H7 (cell line): ENCODE measurements around the gene SRSF5. TPM values are rescaled to one million over a fixed set of nuclear protein-coding genes. Genes with fewer than 3 reads are reported as not detected.

Experiments
- DNase-seq: peaks from one replicate; pipeline ENCODE4 v3.0.0; 2012
- H3K27me3 ChIP-seq: 2 replicates; pipeline ENCODE4 v1.6.0; 2011; ENCODE audit warnings: mild to moderate bottlenecking, low read length; ENCODE audit not compliant: control insufficient read depth, insufficient read depth
- H3K36me3 ChIP-seq: replicated peaks from 2 replicates; pipeline ENCODE4 v1.5.1; 2011; ENCODE audit warnings: low read length; ENCODE audit not compliant: control insufficient read depth, insufficient read depth
- H3K4me3 ChIP-seq: 2 replicates; pipeline ENCODE4 v1.5.1; 2011; ENCODE audit warnings: low read depth, mild to moderate bottlenecking, control low read depth, low read length, moderate library complexity; ENCODE audit not compliant: insufficient read depth
- total RNA-seq: library from RNA; depleted of rRNA; stranded (reverse); fragments of >200 nt; shearing (Covaris generic); gene quantifications from 2 replicates; pipeline ENCODE4 v1.2.3, GENCODE V29; 2014

SRSF5 gene
- total RNA-seq, 1 experiment from 2014 or later, result 90.9 TPM

GRCh38 chr14:69780092-69780491, 13.2 kb downstream of the SRSF5 start:
- peaks cover 14% of the 10 kb centered on the region for H3K36me3 ChIP-seq
- no peak for DNase-seq
- H3K4me3 ChIP-seq, result no peak overlapping the region
- no peaks in the 10 kb centered on the region for H3K27me3 ChIP-seq

- no peaks in the 10 kb centered on the region for H3K27me3 ChIP-seq
- peaks cover 12% of the 10 kb centered on the region for H3K36me3 ChIP-seq
- no peak overlapping the region for H3K4me3 ChIP-seq
- no peak for DNase-seq
These were observed 14.0 kb downstream of the SRSF5 start for GRCh38 chr14:69780952-69781351.

DNA sequence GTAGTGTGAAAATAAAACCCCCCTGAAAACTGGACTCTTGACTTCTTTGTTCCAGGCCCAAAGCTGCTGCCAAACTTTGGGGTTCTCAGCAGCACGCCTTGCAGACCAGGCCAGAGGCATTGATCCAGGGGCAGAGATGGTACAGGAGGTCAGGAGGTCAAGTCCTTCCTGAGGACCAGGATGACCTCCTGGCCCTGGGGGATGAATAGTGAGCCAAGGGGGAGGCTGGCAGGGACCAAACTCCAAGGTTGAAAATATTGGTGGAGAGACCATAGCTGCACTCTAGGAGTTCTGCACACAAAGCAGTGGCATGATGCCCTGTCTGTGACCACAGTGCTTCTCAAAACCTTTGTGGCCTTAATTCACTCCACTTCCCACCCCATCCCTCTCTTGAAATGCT, 18.0 kb downstream of the SRSF5 start:
- Histone ChIP-seq H3K36me3 (no peaks in the 10 kb centered on the region; the same call in none of the 2 replicates), H3K4me3 (no peak overlapping the region), H3K27me3 (no peaks in the 10 kb centered on the region)
- no peak for DNase-seq

DNA sequence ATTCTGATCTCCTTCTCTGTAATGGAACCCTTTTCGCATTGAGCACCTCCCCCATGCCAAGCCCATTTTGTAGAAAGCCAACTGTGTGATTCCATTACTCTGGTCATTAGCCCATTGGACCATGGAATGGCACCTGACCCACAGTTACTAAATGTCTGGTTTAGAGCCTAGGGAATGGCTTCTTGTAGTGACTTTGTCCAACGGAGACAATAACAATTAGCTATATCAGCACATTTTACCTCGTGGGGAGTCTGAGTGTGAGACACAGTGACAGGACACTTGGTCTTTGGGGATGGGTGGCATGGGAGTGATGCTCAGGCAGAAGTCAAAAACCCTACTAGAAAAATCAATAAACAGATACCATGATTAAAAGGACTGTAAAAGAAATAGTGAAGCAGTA, 19.7 kb downstream of the SRSF5 start:
- Histone ChIP-seq H3K27me3 (no peaks in the 10 kb centered on the region), H3K36me3 (no peaks in the 10 kb centered on the region; the same call in 1 of the 2 replicates), H3K4me3 (no peak overlapping the region)
- no peak for DNase-seq

DNA sequence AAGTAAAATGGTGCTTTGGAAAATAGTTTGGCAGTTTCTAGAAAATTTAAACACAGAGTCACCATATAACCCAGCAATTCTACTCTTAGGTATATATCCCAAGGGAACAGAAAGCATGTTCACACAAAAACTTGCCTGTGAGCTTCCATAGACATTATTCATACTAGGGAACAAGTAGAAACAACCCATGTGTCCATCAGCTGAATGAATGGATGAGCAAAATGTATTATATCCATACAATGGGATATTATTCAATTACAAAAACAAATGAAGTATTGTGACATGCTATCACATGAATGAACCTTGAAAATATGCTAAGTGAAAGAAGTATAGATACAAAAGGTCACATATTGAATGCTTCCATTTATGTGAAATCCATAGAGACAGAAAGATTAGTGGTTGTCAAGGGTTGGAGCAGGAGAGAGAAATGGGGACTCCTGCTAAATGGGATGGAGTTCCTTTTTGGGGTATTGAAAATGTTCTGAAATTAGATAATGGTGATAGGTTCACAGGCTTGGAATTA, 22.2 kb downstream of the SRSF5 start:
- no peak for DNase-seq
- no peaks in the 10 kb centered on the region; the same call in 1 of the 2 replicates for H3K36me3 ChIP-seq
- no peak overlapping the region for H3K4me3 ChIP-seq
- H3K27me3 ChIP-seq, result no peaks in the 10 kb centered on the region

- Histone ChIP-seq H3K4me3 (no peak overlapping the region), H3K36me3 (no peaks in the 10 kb centered on the region), H3K27me3 (no peaks in the 10 kb centered on the region)
- no peak for DNase-seq
These were observed 26.0 kb downstream of the SRSF5 start for GRCh38 chr14:69792887-69793421.

DNA sequence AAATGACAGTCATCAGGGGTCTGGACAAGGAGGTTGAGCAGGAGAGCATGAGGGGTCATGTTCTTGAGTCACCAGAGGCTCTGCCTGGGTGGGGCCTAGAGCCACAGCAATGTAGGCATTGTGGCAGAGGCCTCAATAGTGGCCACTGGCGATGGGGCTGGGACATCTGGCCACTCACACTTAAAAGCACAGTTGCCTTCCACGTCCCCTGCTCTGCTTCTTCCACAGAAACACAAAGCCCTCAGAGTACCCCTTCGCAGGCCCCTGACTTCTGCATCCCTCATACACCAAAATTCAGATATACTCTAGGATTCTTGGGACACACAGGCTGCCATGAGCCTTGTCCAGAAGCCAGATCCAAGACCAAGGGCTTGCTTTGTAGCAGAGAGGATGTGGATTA, 27.8 kb downstream of the SRSF5 start:
- no peaks in the 10 kb centered on the region for H3K27me3 ChIP-seq

GRCh38 chr14:69795691-69796090, 28.7 kb downstream of the SRSF5 start:
- H3K27me3 ChIP-seq, result no peaks in the 10 kb centered on the region
- no peaks in the 10 kb centered on the region for H3K36me3 ChIP-seq
- no peak for DNase-seq
- no peak overlapping the region for H3K4me3 ChIP-seq

More for the DNA sequence above, 27.8 kb downstream of the SRSF5 start:
- no peaks in the 10 kb centered on the region for H3K36me3 ChIP-seq
- DNase-seq, result no peak
- H3K4me3 ChIP-seq, result no peak overlapping the region

GRCh38 chr14:69796797-69797500, 30.0 kb downstream of the SRSF5 start, which contains the start of gene SLC10A1:
TSS of gene SLC10A1 (minus strand) at chr14:69797241. CDS start at chr14:69797155, 86 bp downstream.
- H3K27me3 ChIP-seq, result no peaks in the 10 kb centered on the region
- no peak within 1 kb of the TSS for H3K4me3 ChIP-seq
- DNase-seq, result no peak
- H3K36me3 ChIP-seq, result no peaks in the 10 kb centered on the region

- H3K27me3 ChIP-seq, result no peaks in the 10 kb centered on the region
- H3K36me3 ChIP-seq, result no peaks in the 10 kb centered on the region
- no peak overlapping the region for H3K4me3 ChIP-seq
- DNase-seq, result no peak
These were observed 30.8 kb downstream of the SRSF5 start for GRCh38 chr14:69797573-69798338.

DNA sequence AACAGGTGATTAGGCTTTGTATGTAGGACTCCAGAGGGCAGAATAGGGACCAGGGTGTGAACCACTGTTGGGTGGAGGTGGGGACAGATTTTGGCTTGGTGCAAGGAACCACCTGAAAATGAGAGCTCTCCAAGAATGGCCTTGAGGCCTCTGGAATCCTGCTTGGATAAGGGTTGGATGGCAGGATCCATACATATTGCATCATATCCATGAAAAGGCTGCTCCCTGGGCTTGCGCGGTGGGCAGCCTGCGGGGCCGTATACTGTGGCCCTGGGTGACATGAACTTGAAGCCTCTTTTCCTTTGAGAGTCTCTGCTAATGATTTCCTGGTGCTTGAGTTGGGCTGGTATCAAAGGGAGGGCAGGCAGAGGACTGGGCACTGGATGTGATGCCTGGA, 31.4 kb downstream of the SRSF5 start:
- no peaks in the 10 kb centered on the region for H3K36me3 ChIP-seq
- no peaks in the 10 kb centered on the region for H3K27me3 ChIP-seq
- H3K4me3 ChIP-seq, result no peak overlapping the region
- DNase-seq, result no peak

DNA sequence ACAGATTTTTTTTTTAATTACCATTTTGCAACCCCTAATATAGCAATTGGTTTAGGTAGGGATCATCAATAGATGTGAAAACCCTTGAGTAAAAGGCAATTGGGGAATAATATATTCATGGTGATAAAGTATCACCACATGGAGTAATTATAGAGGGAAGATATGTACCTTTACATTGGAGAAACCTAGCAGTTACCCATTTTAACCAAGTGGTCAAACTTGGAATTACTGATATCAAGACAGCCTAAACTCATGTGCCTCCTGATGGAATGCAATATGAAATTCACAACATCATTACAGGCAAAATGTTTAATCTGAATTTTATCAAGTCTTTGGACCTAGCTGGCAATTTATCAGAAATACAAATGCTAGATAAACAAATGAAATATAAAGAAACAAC, 36.8 kb downstream of the SRSF5 start:
- no peak overlapping the region for H3K4me3 ChIP-seq
- H3K27me3 ChIP-seq, result no peaks in the 10 kb centered on the region
- H3K36me3 ChIP-seq, result no peaks in the 10 kb centered on the region
- no peak for DNase-seq

DNA sequence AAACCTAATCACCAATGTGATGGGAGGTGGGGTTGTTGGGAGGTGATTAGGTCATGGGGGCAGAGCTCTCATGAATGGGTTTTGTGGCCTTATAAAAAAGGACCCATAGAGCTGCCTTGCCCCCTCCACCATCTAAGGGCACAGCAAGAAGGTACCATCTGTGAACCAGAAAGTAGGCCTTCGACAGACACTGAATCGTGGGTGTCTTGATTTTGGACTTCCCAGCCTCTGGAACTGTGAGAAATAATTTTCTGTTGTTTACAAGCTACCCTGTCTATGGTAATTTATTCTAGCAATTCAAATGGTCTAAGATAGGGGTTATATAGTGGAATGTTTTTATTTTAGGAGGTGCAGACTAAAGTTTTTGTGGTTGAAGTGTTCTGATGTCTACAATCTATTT, 38.0 kb downstream of the SRSF5 start:
- DNase-seq, result no peak
- Histone ChIP-seq H3K36me3 (no peaks in the 10 kb centered on the region), H3K27me3 (no peaks in the 10 kb centered on the region), H3K4me3 (no peak overlapping the region)

GRCh38 chr14:69807192-69807591, 40.2 kb downstream of the SRSF5 start:
- Histone ChIP-seq H3K4me3 (no peak overlapping the region), H3K36me3 (no peaks in the 10 kb centered on the region), H3K27me3 (no peaks in the 10 kb centered on the region)
- DNase-seq, result no peak
